Subcutaneous preadipocyte (primary cell): ENCODE measurements around the gene COP1. TPM values are rescaled to one million over a fixed set of nuclear protein-coding genes. Genes with fewer than 3 reads are reported as not detected.

Experiments used
- small RNA-seq: library from RNA; depleted of rRNA; stranded (forward); fragments of <200 nt; gene quantifications from one replicate; pipeline ENCODE3, GENCODE V24; 2012
- total RNA-seq: library from RNA; depleted of rRNA; stranded (reverse); fragments of >200 nt; gene quantifications from 2 replicates; pipeline ENCODE4 v1.2.3, GENCODE V29; 2012

Gene COP1
- 43.4 and 58.5 TPM in 2 replicates for total RNA-seq

DNA sequence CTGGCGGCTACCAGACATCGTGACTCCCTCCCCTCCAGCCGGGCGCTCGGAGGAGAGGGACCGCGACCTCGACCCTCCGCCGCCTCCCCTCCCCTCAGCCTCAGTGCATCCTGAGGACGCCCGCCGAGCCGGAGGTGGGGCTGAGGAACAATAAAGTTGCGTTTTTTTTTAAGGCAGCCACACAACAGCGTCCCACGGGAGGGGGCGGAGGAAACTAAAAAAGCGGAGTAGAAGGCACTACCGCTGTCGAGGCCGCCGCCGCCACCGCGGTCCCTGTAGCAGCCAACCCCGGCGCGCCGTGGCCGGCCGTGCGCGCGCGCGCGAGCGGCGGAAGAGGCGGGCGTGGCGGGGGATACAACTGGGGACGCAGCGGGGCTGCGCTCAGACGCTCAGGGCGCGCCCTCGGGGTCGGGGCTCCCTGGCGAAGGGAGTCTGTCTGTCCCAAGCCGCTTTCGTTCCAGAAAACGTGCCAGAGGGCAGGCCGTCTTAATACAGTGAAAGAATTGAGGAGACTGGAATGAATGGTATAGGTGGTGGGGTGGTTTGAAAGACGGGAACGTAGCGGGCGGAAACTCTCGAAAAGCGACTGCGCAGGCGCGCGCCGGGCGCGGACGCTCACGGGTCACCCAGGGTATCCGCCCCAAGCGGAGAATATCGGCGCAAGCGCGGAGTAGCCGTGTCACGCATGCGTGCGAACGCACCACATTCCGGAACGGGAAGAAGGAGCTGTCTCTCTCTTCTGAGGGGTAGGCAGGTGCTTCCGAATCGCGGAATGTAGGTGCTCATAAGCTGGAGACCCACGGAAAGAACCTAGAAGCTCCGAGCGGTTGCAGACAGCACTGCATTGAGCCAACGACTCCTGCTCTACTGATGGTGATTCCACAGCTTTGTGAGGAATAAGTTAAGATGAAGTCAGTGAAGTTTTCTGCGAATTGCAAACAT, at the start of gene COP1:
COP1 (minus strand) TSS at position 326 of the 942 bp plus-strand sequence; CDS start at position 18, 308 bp downstream.

Small RNA genes within 50 kb of the gene (small RNA-seq; reads per million reads assigned to genes)
- gene RF00066, result not detected
- not detected for gene RNU2-12P
- gene RPS29P5, result not detected
- gene SCARNA3, result 18.6 reads per million, percentile 97 among the genes with 10 or more reads in this experiment
